ENCODE results near the gene POM121.
"Not testable (repeated sequence)": the region's sequence is repeated elsewhere in the genome, so short reads cannot be mapped to it uniquely, and the experiment has no call there.

DNA sequence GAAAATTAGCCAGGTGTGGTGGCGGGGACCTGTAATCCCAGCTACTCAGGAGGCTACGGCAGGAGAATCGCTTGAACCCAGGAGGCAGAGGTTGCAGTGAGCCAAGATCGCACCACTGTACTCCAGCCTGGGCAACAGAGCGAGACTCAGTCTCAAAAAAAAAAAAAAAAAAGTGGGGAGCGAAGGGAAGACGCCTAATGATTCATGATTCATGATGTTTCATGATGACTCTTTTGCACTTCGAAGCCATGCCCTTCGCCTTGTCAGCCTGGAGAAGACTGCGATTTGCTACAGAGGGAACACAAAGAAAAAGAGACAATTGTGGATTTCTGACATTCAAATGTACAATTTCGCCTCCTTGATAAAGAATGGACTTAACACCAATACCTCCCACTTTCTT lies 57.2 kb downstream of the POM121 start:
- TF ChIP-seq CTCF (IDR thresholded peaks at IDR 0.05; ENCODE audit: borderline replicate concordance, extremely low read depth, low read length, poor library complexity, severe bottlenecking); EZH2 (IDR thresholded peaks at IDR 0.05; ENCODE audit: borderline replicate concordance, low read depth, low read length, severe bottlenecking): not testable (repeated sequence)
